Right atrium auricular region (tissue), 2 donors: ENCODE measurements around the gene LRP1-AS. TPM values are rescaled to one million over a fixed set of nuclear protein-coding genes. Genes with fewer than 3 reads are reported as not detected.

Experiments
- DNase-seq: peaks from one replicate; pipeline ENCODE4 v3.0.0-alpha.2; 2019; ENCODE audit warnings: low spot score
- H3K27ac ChIP-seq, 2 donors: fragments of 200-600 bp; sonication (generic); 1 replicate in 1 of 2; 2 replicates in 1 of 2; pipeline ENCODE4 v1.5.1; 2016 to 2019
- H3K27me3 ChIP-seq, 2 donors: fragments of 200-600 bp; sonication (generic); one replicate each; pipeline versions ENCODE4 v1.5.1 to v1.6.0; 2017 to 2019
- H3K36me3 ChIP-seq: fragments of 200-600 bp; sonication (generic); one replicate; pipeline ENCODE4 v1.5.1; 2016
- H3K4me1 ChIP-seq, 2 donors: fragments of 200-600 bp; sonication (generic); one replicate each; pipeline versions ENCODE4 v1.5.1 to v1.6.0; 2017 to 2019
- H3K4me3 ChIP-seq, 2 donors: fragments of 200-600 bp; sonication (generic); 1 replicate in 1 of 2; 2 replicates in 1 of 2; pipeline ENCODE4 v1.5.1; 2017 to 2019; ENCODE audit warnings: mild to moderate bottlenecking in 1 of 2, moderate library complexity in 1 of 2
- H3K9me3 ChIP-seq, 2 donors: fragments of 200-600 bp; sonication (generic); one replicate each; pipeline ENCODE4 v1.5.1; 2019
- total RNA-seq, 2 donors: library from RNA; depleted of rRNA; stranded (reverse); fragments of >200 nt; gene quantifications; one replicate each; pipeline ENCODE4 v1.1.0, GENCODE V29; 2016
- TF ChIP-seq, protein P1 (sequence below), 2 donors: fragments of 200-600 bp; sonication (generic); IDR thresholded peaks; one replicate each; pipeline ENCODE4 v1.5.1; 2019; ENCODE audit warnings: antibody characterized with exemption in 2 of 2

Gene LRP1-AS
- total RNA-seq, 2 donors from 2014 or later = not detected

- Histone ChIP-seq H3K36me3 (peaks cover 26% of the 10 kb centered on the region), H3K9me3 (no peaks in the 10 kb centered on the region), H3K4me3 (peak overlapping the region; percentile 66 to 73), H3K27me3 (no peaks in the 10 kb centered on the region), H3K27ac (peak overlapping the region; percentile 97 to 98), H3K4me1 (peaks cover 0 to 33% of the 10 kb centered on the region in 2 donors)
- DNase-seq = no peak
- TF ChIP-seq, protein P1, sequence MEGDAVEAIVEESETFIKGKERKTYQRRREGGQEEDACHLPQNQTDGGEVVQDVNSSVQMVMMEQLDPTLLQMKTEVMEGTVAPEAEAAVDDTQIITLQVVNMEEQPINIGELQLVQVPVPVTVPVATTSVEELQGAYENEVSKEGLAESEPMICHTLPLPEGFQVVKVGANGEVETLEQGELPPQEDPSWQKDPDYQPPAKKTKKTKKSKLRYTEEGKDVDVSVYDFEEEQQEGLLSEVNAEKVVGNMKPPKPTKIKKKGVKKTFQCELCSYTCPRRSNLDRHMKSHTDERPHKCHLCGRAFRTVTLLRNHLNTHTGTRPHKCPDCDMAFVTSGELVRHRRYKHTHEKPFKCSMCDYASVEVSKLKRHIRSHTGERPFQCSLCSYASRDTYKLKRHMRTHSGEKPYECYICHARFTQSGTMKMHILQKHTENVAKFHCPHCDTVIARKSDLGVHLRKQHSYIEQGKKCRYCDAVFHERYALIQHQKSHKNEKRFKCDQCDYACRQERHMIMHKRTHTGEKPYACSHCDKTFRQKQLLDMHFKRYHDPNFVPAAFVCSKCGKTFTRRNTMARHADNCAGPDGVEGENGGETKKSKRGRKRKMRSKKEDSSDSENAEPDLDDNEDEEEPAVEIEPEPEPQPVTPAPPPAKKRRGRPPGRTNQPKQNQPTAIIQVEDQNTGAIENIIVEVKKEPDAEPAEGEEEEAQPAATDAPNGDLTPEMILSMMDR (IDR thresholded peaks at IDR 0.05) = no peak
These were observed 37.1 kb downstream of the LRP1-AS start for GRCh38 chr12:57110104-57111030.

DNA sequence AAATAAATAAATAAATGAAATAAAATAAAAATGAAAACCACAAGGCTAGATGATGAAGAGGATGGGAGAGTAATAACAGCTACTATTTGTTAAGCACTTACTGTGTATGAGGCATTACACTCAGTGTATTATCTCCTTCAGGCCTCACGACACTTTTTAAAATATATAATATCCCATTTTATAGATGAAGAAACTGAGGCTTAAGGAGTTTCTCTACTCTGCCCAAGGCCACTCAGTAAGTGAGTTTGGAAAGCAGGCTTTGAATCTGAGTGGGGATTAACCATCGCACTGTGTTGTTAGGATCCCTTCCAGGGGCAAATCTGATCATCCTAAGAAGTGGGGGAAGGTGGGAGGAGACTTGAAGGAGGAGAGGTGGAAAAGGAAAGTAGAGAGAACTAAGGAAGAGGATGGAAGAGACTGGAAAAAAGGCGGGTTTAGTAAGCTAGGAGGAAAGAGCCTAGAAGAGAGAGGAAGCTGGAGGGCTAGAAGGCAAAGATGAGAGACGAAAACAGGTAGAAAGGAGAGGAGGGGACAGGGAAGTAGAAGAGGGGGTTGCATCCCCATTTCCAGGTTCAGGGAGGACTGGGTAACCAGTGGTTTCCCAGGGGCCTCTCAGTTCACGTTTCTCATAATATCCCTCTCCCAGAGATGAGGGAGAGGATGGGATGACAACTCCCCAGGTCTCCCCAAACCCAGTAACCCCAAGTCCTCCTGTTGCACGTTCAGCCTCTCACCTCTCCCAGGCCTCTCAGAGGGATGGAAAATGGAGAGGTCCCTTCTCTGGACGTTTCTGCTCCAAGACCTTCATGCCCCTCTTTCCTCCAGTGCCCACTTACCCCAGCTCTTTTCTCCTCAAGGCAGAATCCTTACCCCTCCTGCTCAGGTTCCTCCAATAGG is 38.0 kb downstream of the LRP1-AS start:
- TF ChIP-seq, protein P1 (IDR thresholded peaks at IDR 0.05) = no peak
- Histone ChIP-seq H3K9me3 (no peaks in the 10 kb centered on the region), H3K4me3 (peak overlapping the region; percentile 66 to 73), H3K4me1 (peaks cover 0 to 33% of the 10 kb centered on the region in 2 donors), H3K36me3 (peaks cover 36% of the 10 kb centered on the region), H3K27me3 (no peaks in the 10 kb centered on the region), H3K27ac (peak overlapping the region; percentile 97 to 98)
- DNase-seq = no peak

GRCh38 chr12:57107456-57108155 is 39.8 kb downstream of the LRP1-AS start:
- H3K27me3 ChIP-seq = no peaks in the 10 kb centered on the region
- DNase-seq = no peak
- no peaks in the 10 kb centered on the region for H3K9me3 ChIP-seq
- TF ChIP-seq, protein P1 (IDR thresholded peaks at IDR 0.05) = no peak
- peaks cover 0 to 32% of the 10 kb centered on the region in 2 donors for H3K4me1 ChIP-seq
- no peak overlapping the region for H3K4me3 ChIP-seq
- peaks cover 47% of the 10 kb centered on the region for H3K36me3 ChIP-seq
- H3K27ac ChIP-seq = no peak overlapping the region

DNA sequence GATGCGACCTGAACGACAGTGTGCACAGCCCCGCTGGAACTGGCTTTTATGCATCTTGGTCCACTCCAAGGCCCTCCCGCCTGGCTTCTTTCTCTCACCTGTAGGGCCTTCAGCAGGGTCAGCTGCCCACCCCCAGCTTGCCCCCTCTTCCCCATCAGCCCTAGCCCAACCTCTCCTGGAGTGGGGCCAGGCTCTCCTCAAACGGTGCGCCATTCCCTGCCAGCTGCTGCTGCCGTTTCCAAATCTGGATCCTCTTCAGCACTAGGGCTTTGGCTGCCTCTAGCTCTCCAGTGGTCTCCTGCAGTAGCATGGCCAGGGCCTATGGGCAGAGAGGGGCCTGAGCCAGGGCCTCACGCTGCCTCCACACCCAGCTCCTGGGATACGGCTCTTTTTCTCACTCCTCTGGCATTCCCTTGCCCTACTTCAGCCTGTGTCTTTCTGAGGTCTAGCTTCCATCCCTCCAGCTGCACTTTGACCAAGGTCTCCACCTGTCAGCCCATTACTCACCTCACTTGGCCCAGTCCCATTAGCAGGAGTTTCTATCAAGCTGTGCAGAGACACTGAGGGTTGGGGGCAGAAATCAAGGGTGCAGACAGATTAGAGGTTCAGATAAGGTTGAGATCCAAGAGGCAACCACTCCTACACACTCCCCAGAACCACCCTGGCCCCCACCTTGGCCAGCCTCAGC is 41.3 kb downstream of the LRP1-AS start:
- Histone ChIP-seq H3K4me3 (no peak overlapping the region), H3K9me3 (no peaks in the 10 kb centered on the region), H3K27ac (no peak overlapping the region), H3K36me3 (peaks cover 52% of the 10 kb centered on the region), H3K27me3 (no peaks in the 10 kb centered on the region), H3K4me1 (peaks cover 0 to 28% of the 10 kb centered on the region in 2 donors)
- TF ChIP-seq, protein P1 (IDR thresholded peaks at IDR 0.05) = no peak
- DNase-seq = no peak
